OCI-LY7 (cell line): Measurements from ENCODE around the gene C1orf87.

Experiments used
- EZH2phosphoT487 ChIP-seq: fragments of 200-600 bp; sonication (generic); IDR thresholded peaks from 2 replicates; pipeline ENCODE4 v1.6.1; 2018; ENCODE audit warnings: low read depth, borderline replicate concordance, mild to moderate bottlenecking, mixed run types, antibody characterized with exemption, low read length, moderate library complexity, mixed read lengths
- TF ChIP-seq, protein P1 (sequence below): fragments of 200-600 bp; sonication (generic); conservative IDR thresholded peaks from 2 replicates; pipeline ENCODE4 v1.5.1; 2014; ENCODE audit warnings: mild to moderate bottlenecking, antibody characterized with exemption, low read length, moderate library complexity, mixed read lengths

DNA sequence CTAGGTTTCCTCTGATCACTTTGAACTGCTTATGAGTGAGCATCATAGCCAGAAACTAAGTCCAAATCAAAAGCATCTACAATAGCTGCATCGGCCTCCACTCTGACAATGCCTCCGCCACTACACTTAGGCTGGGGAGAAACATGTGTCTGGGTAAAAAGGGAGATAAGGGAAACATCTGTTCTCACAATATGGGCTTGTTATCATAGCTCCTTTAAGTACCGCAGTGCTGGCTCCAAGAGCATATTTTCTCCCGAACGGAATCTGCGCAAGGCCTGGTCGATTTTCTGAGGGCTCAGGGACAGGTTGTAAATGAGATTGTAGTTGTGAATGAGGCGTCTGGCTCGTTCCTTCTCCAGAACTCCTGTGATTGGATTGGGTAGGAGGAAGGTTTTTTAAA lies 83.1 kb downstream of the C1orf87 start:
- TF ChIP-seq, protein P1, sequence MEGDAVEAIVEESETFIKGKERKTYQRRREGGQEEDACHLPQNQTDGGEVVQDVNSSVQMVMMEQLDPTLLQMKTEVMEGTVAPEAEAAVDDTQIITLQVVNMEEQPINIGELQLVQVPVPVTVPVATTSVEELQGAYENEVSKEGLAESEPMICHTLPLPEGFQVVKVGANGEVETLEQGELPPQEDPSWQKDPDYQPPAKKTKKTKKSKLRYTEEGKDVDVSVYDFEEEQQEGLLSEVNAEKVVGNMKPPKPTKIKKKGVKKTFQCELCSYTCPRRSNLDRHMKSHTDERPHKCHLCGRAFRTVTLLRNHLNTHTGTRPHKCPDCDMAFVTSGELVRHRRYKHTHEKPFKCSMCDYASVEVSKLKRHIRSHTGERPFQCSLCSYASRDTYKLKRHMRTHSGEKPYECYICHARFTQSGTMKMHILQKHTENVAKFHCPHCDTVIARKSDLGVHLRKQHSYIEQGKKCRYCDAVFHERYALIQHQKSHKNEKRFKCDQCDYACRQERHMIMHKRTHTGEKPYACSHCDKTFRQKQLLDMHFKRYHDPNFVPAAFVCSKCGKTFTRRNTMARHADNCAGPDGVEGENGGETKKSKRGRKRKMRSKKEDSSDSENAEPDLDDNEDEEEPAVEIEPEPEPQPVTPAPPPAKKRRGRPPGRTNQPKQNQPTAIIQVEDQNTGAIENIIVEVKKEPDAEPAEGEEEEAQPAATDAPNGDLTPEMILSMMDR: no peak
- no peak for TF ChIP-seq EZH2phosphoT487
